Muscle layer of duodenum (tissue), 2 donors: ENCODE data around the gene PCMTD2.
"Not testable (repeated sequence)": the region's sequence is repeated elsewhere in the genome, so short reads cannot be mapped to it uniquely, and the experiment has no call there.

ENCODE experiments used
- H3K27ac ChIP-seq: one replicate; pipeline ENCODE4 v1.7.0; 2013; ENCODE audit warnings: mild to moderate bottlenecking, low read length
- H3K27me3 ChIP-seq: one replicate; pipeline ENCODE4 v1.7.0; 2013; ENCODE audit warnings: low read depth, mild to moderate bottlenecking, control low read depth, low read length
- H3K36me3 ChIP-seq, 2 donors: one replicate each; pipeline ENCODE4 v1.7.0; 2013; ENCODE audit warnings: low read length in 2 of 2, control low read depth in 1 of 2, mild to moderate bottlenecking in 1 of 2; ENCODE audit not compliant: insufficient read depth in 2 of 2, control insufficient read depth in 1 of 2
- H3K4me1 ChIP-seq, 2 donors: one replicate each; pipeline ENCODE4 v1.7.0; 2013; ENCODE audit warnings: low read length in 2 of 2, mild to moderate bottlenecking in 2 of 2, control low read depth in 1 of 2, moderate library complexity in 1 of 2; ENCODE audit not compliant: insufficient read depth in 2 of 2, control insufficient read depth in 1 of 2
- H3K4me3 ChIP-seq, 2 donors: one replicate each; pipeline ENCODE4 v1.7.0; 2013; ENCODE audit warnings: low read length in 2 of 2, low read depth in 1 of 2, mild to moderate bottlenecking in 1 of 2
- H3K9me3 ChIP-seq, 2 donors: one replicate each; pipeline ENCODE4 v1.7.0; 2013; ENCODE audit warnings: low read length in 2 of 2, control low read depth in 1 of 2, mild to moderate bottlenecking in 1 of 2; ENCODE audit not compliant: control insufficient read depth in 1 of 2
- donor health status: healthy.

PCMTD2 gene

GRCh38 chr20:64233725-64234124, 21.8 kb upstream of the PCMTD2 start:
- Histone ChIP-seq H3K4me1 (no peaks in the 10 kb centered on the region), H3K27me3 (no peaks in the 10 kb centered on the region)

GRCh38 chr20:64234291-64234791, 21.2 kb upstream of the PCMTD2 start:
- Histone ChIP-seq H3K27ac (no peak overlapping the region), H3K36me3 (no peaks in the 10 kb centered on the region), H3K4me1 (no peaks in the 10 kb centered on the region), H3K4me3 (no peak overlapping the region), H3K9me3 (no peaks in the 10 kb centered on the region), H3K27me3 (no peaks in the 10 kb centered on the region)

More at GRCh38 chr20:64233725-64234124, 21.8 kb upstream of the PCMTD2 start:
- Histone ChIP-seq H3K4me3 (no peak overlapping the region), H3K9me3 (no peaks in the 10 kb centered on the region), H3K27ac (no peak overlapping the region), H3K36me3 (no peaks in the 10 kb centered on the region)

DNA sequence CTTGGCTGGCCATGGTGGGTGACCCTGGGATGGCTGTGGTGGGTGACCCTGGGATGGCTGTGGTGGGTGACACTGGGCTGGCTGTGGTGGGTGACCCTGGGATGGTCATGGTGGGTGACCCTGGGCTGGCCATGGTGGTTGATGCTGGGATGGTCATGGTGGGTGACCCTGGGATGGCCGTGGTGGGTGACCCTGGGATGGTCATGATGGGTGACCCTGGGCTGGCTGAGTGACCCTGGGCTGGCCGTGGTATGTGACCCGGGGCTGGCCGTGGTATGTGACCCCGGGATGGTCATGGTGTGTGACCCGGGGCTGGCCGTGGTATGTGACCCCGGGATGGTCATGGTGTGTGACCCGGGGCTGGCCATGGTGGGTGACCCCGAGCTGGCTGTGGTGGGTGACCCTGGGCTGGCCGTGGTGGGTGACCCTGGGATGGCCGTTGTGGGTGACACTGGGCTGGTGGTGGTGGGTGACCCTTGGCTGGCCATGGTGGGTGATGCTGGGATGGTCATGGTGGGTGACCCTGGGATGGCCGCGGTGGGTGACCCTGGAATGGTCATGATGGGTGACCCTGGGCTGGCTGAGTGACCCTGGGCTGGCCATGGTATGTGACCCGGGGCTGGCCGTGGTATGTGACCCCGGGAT, 20.5 kb upstream of the PCMTD2 start:
- H3K4me1 ChIP-seq, H3K9me3 ChIP-seq, H3K27me3 ChIP-seq, H3K36me3 ChIP-seq, H3K27ac ChIP-seq, H3K4me3 ChIP-seq: not testable (repeated sequence)

- H3K27me3 ChIP-seq: no peaks in the 10 kb centered on the region
- H3K27ac ChIP-seq: no peak overlapping the region
- no peaks in the 10 kb centered on the region for H3K36me3 ChIP-seq
- no peak overlapping the region for H3K4me3 ChIP-seq
- H3K9me3 ChIP-seq: no peaks in the 10 kb centered on the region
- no peaks in the 10 kb centered on the region for H3K4me1 ChIP-seq
Measured at GRCh38 chr20:64236137-64237088, 19.1 kb upstream of the PCMTD2 start.

- Histone ChIP-seq H3K4me1 (no peaks in the 10 kb centered on the region), H3K4me3 (no peak overlapping the region), H3K27me3 (no peaks in the 10 kb centered on the region), H3K9me3 (no peaks in the 10 kb centered on the region), H3K36me3 (no peaks in the 10 kb centered on the region), H3K27ac (no peak overlapping the region)
Measured at GRCh38 chr20:64237316-64237715, 18.2 kb upstream of the PCMTD2 start.

GRCh38 chr20:64238115-64238825, 17.3 kb upstream of the PCMTD2 start:
- Histone ChIP-seq H3K4me1 (no peaks in the 10 kb centered on the region), H3K27ac (no peak overlapping the region), H3K36me3 (no peaks in the 10 kb centered on the region), H3K4me3 (no peak overlapping the region), H3K27me3 (no peaks in the 10 kb centered on the region), H3K9me3 (no peaks in the 10 kb centered on the region)

GRCh38 chr20:64238851-64239387, 16.6 kb upstream of the PCMTD2 start:
- H3K27me3 ChIP-seq: no peaks in the 10 kb centered on the region
- no peaks in the 10 kb centered on the region for H3K36me3 ChIP-seq
- no peaks in the 10 kb centered on the region for H3K9me3 ChIP-seq
- no peak overlapping the region for H3K27ac ChIP-seq
- H3K4me1 ChIP-seq: no peaks in the 10 kb centered on the region
- no peak overlapping the region for H3K4me3 ChIP-seq

- Histone ChIP-seq H3K9me3 (no peaks in the 10 kb centered on the region), H3K27me3 (no peaks in the 10 kb centered on the region), H3K27ac (no peak overlapping the region), H3K4me3 (no peak overlapping the region), H3K4me1 (no peaks in the 10 kb centered on the region), H3K36me3 (no peaks in the 10 kb centered on the region)
Measured at GRCh38 chr20:64239449-64240242, 15.9 kb upstream of the PCMTD2 start.

- Histone ChIP-seq H3K4me1 (no peaks in the 10 kb centered on the region), H3K27me3 (no peaks in the 10 kb centered on the region), H3K27ac (no peak overlapping the region), H3K4me3 (no peak overlapping the region), H3K36me3 (no peaks in the 10 kb centered on the region), H3K9me3 (no peaks in the 10 kb centered on the region)
Measured at GRCh38 chr20:64240243-64241015, 15.1 kb upstream of the PCMTD2 start.

DNA sequence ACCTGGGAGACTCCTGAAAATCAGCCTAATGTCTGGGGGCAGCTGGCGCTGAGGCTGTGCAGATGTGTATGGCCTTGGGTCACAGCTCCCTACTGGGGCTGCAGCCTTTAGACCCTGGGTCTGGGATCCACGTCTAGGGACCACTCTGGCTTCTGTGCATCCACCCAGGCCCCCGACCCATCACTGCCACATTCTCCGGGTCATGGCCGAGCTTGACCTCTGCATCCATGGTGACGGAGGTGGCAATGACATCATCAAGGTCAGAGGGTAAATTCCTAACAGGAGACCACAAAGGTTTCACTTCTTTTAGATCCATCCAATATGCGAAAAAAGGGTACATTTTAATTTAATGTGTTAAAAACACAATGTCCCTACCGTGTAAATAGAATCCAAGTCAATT, 14.5 kb upstream of the PCMTD2 start:
- Histone ChIP-seq H3K36me3 (no peaks in the 10 kb centered on the region), H3K9me3 (no peaks in the 10 kb centered on the region), H3K27ac (no peak overlapping the region), H3K27me3 (no peaks in the 10 kb centered on the region), H3K4me3 (no peak overlapping the region), H3K4me1 (no peaks in the 10 kb centered on the region)
